NK-92 (cell line): ENCODE measurements around the gene MRPS35.
"Not testable (repeated sequence)": the region's sequence is repeated elsewhere in the genome, so short reads cannot be mapped to it uniquely, and the experiment has no call there.

Experiments used
- DNase-seq: peaks from one replicate; lab custom pipeline; 2025; ENCODE audit not compliant: unreplicated experiment; lab: John Stamatoyannopoulos, UW

Gene MRPS35

GRCh38 chr12:27707216-27707615, 3.4 kb upstream of the MRPS35 start:
- DNase-seq: no peak

- no peak for DNase-seq
Measured at GRCh38 chr12:27709212-27709931, 1.3 kb upstream of the MRPS35 start.

GRCh38 chr12:27709932-27710591, 570 bp upstream of the MRPS35 start:
- DNase-seq: no peak

- DNase-seq: no peak
Measured at GRCh38 chr12:27711317-27711682, 668 bp downstream of the MRPS35 start.

- no peak for DNase-seq
Measured at GRCh38 chr12:27711967-27712366, 1.3 kb downstream of the MRPS35 start.

GRCh38 chr12:27723212-27723611, 12.6 kb downstream of the MRPS35 start:
- DNase-seq: no peak

GRCh38 chr12:27730097-27730588, 19.5 kb downstream of the MRPS35 start:
- DNase-seq: no peak

GRCh38 chr12:27732281-27732680, 21.6 kb downstream of the MRPS35 start:
- DNase-seq: no peak

GRCh38 chr12:27733052-27733656, 22.5 kb downstream of the MRPS35 start:
- DNase-seq: no peak

- no peak for DNase-seq
Measured at GRCh38 chr12:27733791-27734190, 23.2 kb downstream of the MRPS35 start.

- DNase-seq: not testable (repeated sequence)
Measured at GRCh38 chr12:27734321-27734720, 23.7 kb downstream of the MRPS35 start.

- no peak for DNase-seq
Measured at GRCh38 chr12:27743601-27744000, 33.0 kb downstream of the MRPS35 start.

GRCh38 chr12:27745734-27746133, 35.1 kb downstream of the MRPS35 start:
- not testable (repeated sequence) for DNase-seq

GRCh38 chr12:27747111-27747820, 36.6 kb downstream of the MRPS35 start:
- no peak for DNase-seq

- no peak for DNase-seq
Measured at GRCh38 chr12:27751386-27752047, 40.9 kb downstream of the MRPS35 start.

GRCh38 chr12:27754795-27755194, 44.2 kb downstream of the MRPS35 start:
- DNase-seq: no peak

GRCh38 chr12:27756670-27757195, 46.1 kb downstream of the MRPS35 start:
- no peak for DNase-seq

- DNase-seq: no peak
Measured at GRCh38 chr12:27762757-27763156, 52.1 kb downstream of the MRPS35 start.

- no peak for DNase-seq
Measured at GRCh38 chr12:27766587-27766986, 56.0 kb downstream of the MRPS35 start.

- DNase-seq: no peak
Measured at GRCh38 chr12:27769142-27769673, 58.6 kb downstream of the MRPS35 start.
